GM12878 (cell line): ENCODE data around the gene NISCH. TPM values are rescaled to one million over a fixed set of nuclear protein-coding genes. Genes with fewer than 3 reads are reported as not detected.

ENCODE experiments used
- ATAC-seq: fragments of 200-7000 bp; cut with Tn5 transposase; 3 replicates; pipeline ENCODE4 v1.9.1; 2020; ENCODE audit warnings: mild to moderate bottlenecking, moderate library complexity
- BruUV-seq: library from RNA; stranded (reverse); fragments of 400-500 nt; replicated peaks from 2 replicates; lab custom pipeline; 2021; lab: Mats Ljungman, UMichigan
- CTCF ChIA-PET: fragments of 300-600 bp; sonication (Branson Sonifier 250); formaldehyde crosslinking; extraction: SDS; loops from one replicate; lab custom pipeline; 2021; ENCODE audit warnings: inconsistent platforms; lab: Yijun Ruan, JAX
- POLR2A ChIA-PET: fragments of 350-600 bp; formaldehyde crosslinking; extraction: SDS; loops from one replicate; lab custom pipeline; 2021; ENCODE audit warnings: inconsistent platforms; lab: Charles Lee
- RAD21 ChIA-PET: fragments of 300-600 bp; sonication (Branson Sonifier 250); formaldehyde crosslinking; loops from one replicate; lab custom pipeline; 2023; ENCODE audit warnings: antibody characterized with exemption; ENCODE audit not compliant: unreplicated experiment; lab: Charles Lee
- SMC1A ChIA-PET: fragments of 300-600 bp; sonication (Branson Sonifier 250); formaldehyde crosslinking; loops from one replicate; lab custom pipeline; 2023; ENCODE audit not compliant: unreplicated experiment, uncharacterized antibody; lab: Charles Lee
- DNase-seq: peaks from one replicate; pipeline ENCODE4 v3.0.0-alpha.2; 2011; ENCODE audit warnings: low read depth, low spot score
- FAIRE-seq: peaks from 3 replicates; lab custom pipeline; 2011; peaks lifted over from hg19 to GRCh38; lab: Jason Lieb, UNC
- H2AFZ ChIP-seq: 2 replicates; pipeline ENCODE4 v1.6.0; 2011; ENCODE audit warnings: low read depth, low read length, control low read depth; ENCODE audit not compliant: control insufficient read depth
- H3K27ac ChIP-seq: 2 replicates; pipeline ENCODE4 v1.5.1; 2011; ENCODE audit warnings: control low read depth; ENCODE audit not compliant: control insufficient read depth, insufficient read depth
- H3K27me3 ChIP-seq, 2 experiments: replicated peaks in 1 of 2; 2 replicates each; pipeline versions ENCODE4 v1.6.0 to v1.6.1; 2011; ENCODE audit warnings: low read length in 1 of 2; ENCODE audit not compliant: control insufficient read depth in 2 of 2, insufficient read depth in 2 of 2
- H3K36me3 ChIP-seq, 2 experiments: 2 replicates each; pipeline ENCODE4 v1.5.1; 2011; ENCODE audit warnings: low read length in 1 of 2; ENCODE audit not compliant: control insufficient read depth in 2 of 2, insufficient read depth in 2 of 2
- H3K4me1 ChIP-seq: 2 replicates; pipeline ENCODE4 v1.6.1; 2011; ENCODE audit warnings: mild to moderate bottlenecking, low read length, moderate library complexity, mixed read lengths; ENCODE audit not compliant: control insufficient read depth, insufficient read depth
- H3K4me2 ChIP-seq: 2 replicates; pipeline ENCODE4 v1.6.0; 2011; ENCODE audit warnings: control low read depth; ENCODE audit not compliant: control insufficient read depth, insufficient read depth
- H3K4me3 ChIP-seq: fragments of 200-600 bp; sonication (generic); 2 replicates; pipeline ENCODE4 v1.5.1; 2016
- H3K79me2 ChIP-seq: 2 replicates; pipeline ENCODE4 v1.6.0; 2011; ENCODE audit warnings: low read length; ENCODE audit not compliant: control insufficient read depth, insufficient read depth
- H3K9ac ChIP-seq: 2 replicates; pipeline ENCODE4 v1.8.0; 2011; ENCODE audit warnings: low read length, control low read depth, mixed read lengths; ENCODE audit not compliant: control insufficient read depth, insufficient read depth
- H3K9me3 ChIP-seq: replicated peaks from 3 replicates; pipeline ENCODE4 v1.5.1; 2011; ENCODE audit warnings: mild to moderate bottlenecking, low read length; ENCODE audit not compliant: control insufficient read depth, insufficient read depth
- H4K20me1 ChIP-seq: 2 replicates; pipeline ENCODE4 v1.6.0; 2011; ENCODE audit not compliant: control insufficient read depth, insufficient read depth
- EZH2 ChIP-seq: IDR thresholded peaks from 2 replicates; pipeline ENCODE4 v1.6.1; 2012; ENCODE audit warnings: low read depth, mild to moderate bottlenecking, control low read depth, inconsistent platforms, low read length, borderline replicate concordance; ENCODE audit not compliant: control insufficient read depth
- KAT2A ChIP-seq: conservative IDR thresholded peaks from 2 replicates; pipeline ENCODE4 v1.6.1; 2011; ENCODE audit warnings: low read depth, low read length; ENCODE audit not compliant: control insufficient read depth
- NFYA ChIP-seq: IDR thresholded peaks from 2 replicates; pipeline ENCODE4 v1.6.1; 2011; ENCODE audit warnings: low read depth, mild to moderate bottlenecking, low read length, improper control_type of control experiment, borderline replicate concordance
- NRF1 ChIP-seq: conservative IDR thresholded peaks from 2 replicates; pipeline ENCODE4 v1.6.1; 2011; ENCODE audit warnings: mild to moderate bottlenecking, low read depth, low read length, improper control_type of control experiment
- PBX3 ChIP-seq: IDR thresholded peaks from 2 replicates; pipeline ENCODE4 v1.6.1; 2011; ENCODE audit warnings: mild to moderate bottlenecking, low read depth, low read length, moderate library complexity; ENCODE audit not compliant: insufficient replicate concordance
- PRDM15 ChIP-seq: fragments of 450-650 bp; formaldehyde crosslinking; IDR thresholded peaks from 2 replicates; pipeline ENCODE4 v1.4.0; 2020; ENCODE audit warnings: mild to moderate bottlenecking, moderate library complexity
- RCOR1 ChIP-seq: conservative IDR thresholded peaks from 2 replicates; pipeline ENCODE4 v1.6.1; 2012; ENCODE audit warnings: low read depth, low read length, improper control_type of control experiment
- RELA ChIP-seq: fragments of 450-650 bp; IDR thresholded peaks from 2 replicates; pipeline ENCODE4 v1.8.0; 2014; ENCODE audit warnings: borderline replicate concordance; ENCODE audit not compliant: partially characterized antibody
- WGBS: methylation state at CpG from one replicate; pipeline ENCODE4 v1.1.6; 2016; ENCODE audit warnings: low lambda C conversion rate; ENCODE audit not compliant: insufficient replicate concordance, insufficient coverage; ENCODE audit errors: missing lambda C conversion rate; 5-methylcytosine and 5-hydroxymethylcytosine counted together
- in situ Hi-C: fragments of 300-500 bp; cut with MboI; formaldehyde crosslinking; loops from 9 replicates; pipeline ENCODE4 v1.14.3; 2018; ENCODE audit warnings: mixed read lengths
- intact Hi-C: fragments of 100-400 bp; cut with micrococcal nuclease; formaldehyde crosslinking; loops from one replicate; pipeline ENCODE4 v1.14.2; 2022; ENCODE audit not compliant: unreplicated experiment
- polyA plus RNA-seq, 11 experiments: library from polyadenylated mRNA; depleted of rRNA in 4 of 11; unstranded in 6 of 11; stranded (reverse) in 5 of 11; fragments of >200 nt; fragmentation: Nextera tagmentation in 4 of 11; fragmentation: Illumina TruSeq in 1 of 11; extraction: Ambion mirVana in 4 of 11; extraction: Trizol in 1 of 11; gene quantifications; 1 replicate in 1 of 11; 2 replicates in 10 of 11; pipeline versions ENCODE4 v1.2.1 to v1.2.3, GENCODE V29; 2011 to 2016; ENCODE audit warnings: inconsistent platforms in 2 of 11, missing spikeins in 2 of 11, low read depth in 1 of 11
- total RNA-seq, 4 experiments: library from RNA; depleted of rRNA in 3 of 4; stranded (reverse); fragments of >200 nt in 3 of 4; fragmentation: Illumina TruSeq in 1 of 4; extraction: Trizol in 1 of 4; gene quantifications; 2 replicates each; pipeline versions ENCODE4 v1.2.1 to v1.2.3, GENCODE V29; 2013 to 2021

Gene NISCH
- total and polyA plus RNA-seq, 10 of the 15 experiments (the other 5 are each of a cell fraction or from before 2014, with no cell fraction given): 0.76 to 52.5 (median 24.6) TPM

- BruUV-seq: no TSS peak
- H3K4me2 ChIP-seq: no peak overlapping the region
- no peaks in the 10 kb centered on the region for H4K20me1 ChIP-seq
- no peak overlapping the region for H3K27ac ChIP-seq
- H3K9ac ChIP-seq: no peak overlapping the region
- no peaks in the 10 kb centered on the region for H3K9me3 ChIP-seq
- DNase-seq (no peak), ATAC-seq (no peak), FAIRE-seq (no peak)
- intact Hi-C loops (no loop called here), in situ Hi-C loops (no loop called here)
- H3K36me3 ChIP-seq: no peaks in the 10 kb centered on the region
- H3K4me3 ChIP-seq: no peak overlapping the region
- TF ChIP-seq NFYA (no peak), RELA (no peak), PRDM15 (CRISPR knock-in tag) (no peak), KAT2A (no peak), PBX3 (no peak), NRF1 (no peak), EZH2 (no peak), RCOR1 (no peak)
- 30% methylated on average over 16 of the region's 23 CpGs for WGBS
- no peaks in the 10 kb centered on the region for H3K79me2 ChIP-seq
- ChIA-PET SMC1A (no interaction called here), RAD21 (no interaction called here), POLR2A (interaction anchor here (0.5 kb wide), 1 partner anchor 123 kb away, joined by 3 read pairs; no protein-coding TSS in a partner anchor), CTCF (no interaction called here)
- no peak overlapping the region for H2AFZ ChIP-seq
- H3K27me3 ChIP-seq: no peaks in the 10 kb centered on the region
- H3K4me1 ChIP-seq: no peaks in the 10 kb centered on the region
Measured at GRCh38 chr3:52503788-52504424, 48.5 kb downstream of the NISCH start.
